HEK293T (cell line): ENCODE measurements around the gene ARHGEF39.

Experiments
- BHLHE40 ChIP-seq: fragments of 450-650 bp; IDR thresholded peaks from 2 replicates; pipeline ENCODE4 v1.6.1; 2016; ENCODE audit warnings: mild to moderate bottlenecking, moderate library complexity, borderline replicate concordance
- CTBP1 ChIP-seq: fragments of 450-650 bp; IDR thresholded peaks from 2 replicates; pipeline ENCODE4 v1.6.1; 2016; ENCODE audit warnings: borderline replicate concordance
- ELF4 ChIP-seq: fragments of 450-650 bp; IDR thresholded peaks from 2 replicates; pipeline ENCODE4 v1.6.1; 2017; ENCODE audit warnings: antibody characterized with exemption
- FOXM1 ChIP-seq: fragments of 450-650 bp; IDR thresholded peaks from 2 replicates; pipeline ENCODE4 v1.6.1; 2017; ENCODE audit warnings: mild to moderate bottlenecking, borderline replicate concordance
- HDGF ChIP-seq: fragments of 450-650 bp; IDR thresholded peaks from 2 replicates; pipeline ENCODE4 v1.6.1; 2017; ENCODE audit warnings: antibody characterized with exemption, borderline replicate concordance
- LEF1 ChIP-seq: fragments of 450-650 bp; IDR thresholded peaks from 2 replicates; pipeline ENCODE4 v1.6.1; 2017; ENCODE audit warnings: mild to moderate bottlenecking, borderline replicate concordance
- NFRKB ChIP-seq: fragments of 450-650 bp; IDR thresholded peaks from 2 replicates; pipeline ENCODE4 v1.6.1; 2016; ENCODE audit warnings: mild to moderate bottlenecking, moderate library complexity
- SP1 ChIP-seq: fragments of 450-650 bp; IDR thresholded peaks from 2 replicates; pipeline ENCODE4 v1.6.1; 2017
- TARDBP ChIP-seq: fragments of 450-650 bp; IDR thresholded peaks from 2 replicates; pipeline ENCODE4 v1.6.1; 2016
- TF ChIP-seq, protein P1 (sequence below): fragments of 450-650 bp; IDR thresholded peaks from 2 replicates; pipeline ENCODE4 v1.6.1; 2016

- TF ChIP-seq SP1 = no peak
- no peak for TF ChIP-seq TARDBP
- TF ChIP-seq CTBP1 = no peak
- no peak for TF ChIP-seq HDGF
- no peak for TF ChIP-seq BHLHE40
- no peak for TF ChIP-seq NFRKB
- TF ChIP-seq, protein P1, sequence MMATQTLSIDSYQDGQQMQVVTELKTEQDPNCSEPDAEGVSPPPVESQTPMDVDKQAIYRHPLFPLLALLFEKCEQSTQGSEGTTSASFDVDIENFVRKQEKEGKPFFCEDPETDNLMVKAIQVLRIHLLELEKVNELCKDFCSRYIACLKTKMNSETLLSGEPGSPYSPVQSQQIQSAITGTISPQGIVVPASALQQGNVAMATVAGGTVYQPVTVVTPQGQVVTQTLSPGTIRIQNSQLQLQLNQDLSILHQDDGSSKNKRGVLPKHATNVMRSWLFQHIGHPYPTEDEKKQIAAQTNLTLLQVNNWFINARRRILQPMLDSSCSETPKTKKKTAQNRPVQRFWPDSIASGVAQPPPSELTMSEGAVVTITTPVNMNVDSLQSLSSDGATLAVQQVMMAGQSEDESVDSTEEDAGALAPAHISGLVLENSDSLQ = no peak
- TF ChIP-seq FOXM1 = no peak
- TF ChIP-seq LEF1 = no peak
- no peak for TF ChIP-seq ELF4
Observed at GRCh38 chr9:35679091-35679490, 14.1 kb upstream of the ARHGEF39 start.
